ENCODE measurements around the gene KIF1B. TPM values are rescaled to one million over a fixed set of nuclear protein-coding genes. Genes with fewer than 3 reads are reported as not detected.

KIF1B gene
- total and polyA plus RNA-seq, 9 donors, result 11.5 to 44.2 (median 37.2) TPM

DNA sequence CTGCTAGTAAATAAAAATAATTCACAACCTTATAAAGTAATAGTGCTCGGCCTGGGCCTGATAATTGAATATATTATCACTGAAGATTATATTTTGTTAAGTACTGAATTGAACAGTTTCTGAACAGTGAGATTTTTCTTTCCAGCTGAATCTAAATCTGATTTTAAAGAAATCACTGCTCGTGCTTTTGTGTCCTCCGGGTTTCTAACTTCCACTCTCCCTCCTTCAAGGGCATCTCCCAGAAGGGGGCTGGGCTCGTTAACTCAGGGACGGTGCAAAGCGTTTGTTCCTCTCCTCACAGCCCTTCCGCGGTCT, 823 bp upstream of the KIF1B start:
- peak overlapping the region; percentile 89 for H3K4me3 ChIP-seq
- peak overlapping the region; percentile 96 to 99 for H3K27ac ChIP-seq
- 1 to 3% (median 2%) methylated on average over 8 of the region's 8 CpGs for WGBS, 3 donors
- intact Hi-C loops (cut with DNase I), result no loop called here
- DNase-seq, result no peak
- H3K27me3 ChIP-seq, result no peaks in the 10 kb centered on the region
- peaks cover 9% of the 10 kb centered on the region for H3K4me1 ChIP-seq (ENCODE audit: insufficient read depth)
- H3K36me3 ChIP-seq, result no peaks in the 10 kb centered on the region
- H3K9me3 ChIP-seq, result no peaks in the 10 kb centered on the region
- TF ChIP-seq, protein P1, sequence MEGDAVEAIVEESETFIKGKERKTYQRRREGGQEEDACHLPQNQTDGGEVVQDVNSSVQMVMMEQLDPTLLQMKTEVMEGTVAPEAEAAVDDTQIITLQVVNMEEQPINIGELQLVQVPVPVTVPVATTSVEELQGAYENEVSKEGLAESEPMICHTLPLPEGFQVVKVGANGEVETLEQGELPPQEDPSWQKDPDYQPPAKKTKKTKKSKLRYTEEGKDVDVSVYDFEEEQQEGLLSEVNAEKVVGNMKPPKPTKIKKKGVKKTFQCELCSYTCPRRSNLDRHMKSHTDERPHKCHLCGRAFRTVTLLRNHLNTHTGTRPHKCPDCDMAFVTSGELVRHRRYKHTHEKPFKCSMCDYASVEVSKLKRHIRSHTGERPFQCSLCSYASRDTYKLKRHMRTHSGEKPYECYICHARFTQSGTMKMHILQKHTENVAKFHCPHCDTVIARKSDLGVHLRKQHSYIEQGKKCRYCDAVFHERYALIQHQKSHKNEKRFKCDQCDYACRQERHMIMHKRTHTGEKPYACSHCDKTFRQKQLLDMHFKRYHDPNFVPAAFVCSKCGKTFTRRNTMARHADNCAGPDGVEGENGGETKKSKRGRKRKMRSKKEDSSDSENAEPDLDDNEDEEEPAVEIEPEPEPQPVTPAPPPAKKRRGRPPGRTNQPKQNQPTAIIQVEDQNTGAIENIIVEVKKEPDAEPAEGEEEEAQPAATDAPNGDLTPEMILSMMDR (IDR thresholded peaks at IDR 0.05), result no peak
- TF ChIP-seq EP300 (IDR thresholded peaks at IDR 0.05), result no peak
- no peak for TF ChIP-seq POLR2A (IDR thresholded peaks at IDR 0.05)

DNA sequence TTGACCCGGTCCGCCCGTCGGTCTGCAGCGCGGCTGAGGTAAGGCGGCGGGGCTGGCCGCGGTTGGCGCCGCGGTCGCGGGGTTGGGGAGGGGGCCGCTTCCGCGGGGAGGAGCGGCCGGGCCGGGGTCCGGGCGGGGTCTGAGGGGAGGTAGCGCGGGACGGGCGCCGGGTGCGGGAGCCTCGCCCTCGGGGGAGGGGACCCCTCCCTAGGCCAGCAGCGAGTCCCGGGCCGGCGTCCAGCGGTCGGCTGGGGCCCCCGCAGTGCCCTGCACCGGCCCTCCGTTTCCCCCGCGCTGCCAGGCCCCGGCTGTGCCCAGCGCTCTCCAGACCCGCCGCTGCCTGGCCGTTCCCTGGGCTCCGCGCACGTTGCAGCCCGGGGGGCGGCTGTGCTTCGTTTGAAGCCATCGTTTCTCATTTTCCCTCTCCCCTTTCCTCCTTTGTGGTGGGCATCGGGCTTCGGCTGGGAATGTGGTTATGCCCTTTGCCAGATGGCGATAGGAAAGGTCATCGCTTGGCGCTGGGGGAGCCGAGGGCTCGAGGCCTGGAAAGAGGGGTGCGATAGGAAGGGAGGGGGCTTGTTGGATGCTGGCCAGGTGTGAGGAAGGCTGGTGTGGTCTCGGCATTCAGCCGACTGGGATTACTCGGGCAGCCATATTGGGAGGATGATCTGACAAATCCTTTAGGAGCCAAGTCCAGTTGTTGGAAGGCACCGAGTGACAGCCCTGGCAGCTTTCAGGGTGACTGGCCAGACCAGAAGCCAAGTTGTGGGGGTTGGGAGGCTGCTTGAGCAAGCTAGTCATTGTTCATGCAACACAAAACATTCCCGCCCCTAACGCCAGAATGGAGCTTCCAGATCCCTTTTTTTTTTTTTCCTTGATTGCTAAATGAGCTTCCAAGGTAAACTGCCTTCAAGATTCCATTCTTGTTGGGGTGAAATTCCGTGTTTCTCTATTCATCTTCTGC, 753 bp downstream of the KIF1B start:
- intact Hi-C loops (cut with DNase I), result loop anchor here in 1 of 4 donors (2.0 kb wide), 1 partner anchor 178 kb away; the partner anchor contains the start of gene UBE4B

DNA sequence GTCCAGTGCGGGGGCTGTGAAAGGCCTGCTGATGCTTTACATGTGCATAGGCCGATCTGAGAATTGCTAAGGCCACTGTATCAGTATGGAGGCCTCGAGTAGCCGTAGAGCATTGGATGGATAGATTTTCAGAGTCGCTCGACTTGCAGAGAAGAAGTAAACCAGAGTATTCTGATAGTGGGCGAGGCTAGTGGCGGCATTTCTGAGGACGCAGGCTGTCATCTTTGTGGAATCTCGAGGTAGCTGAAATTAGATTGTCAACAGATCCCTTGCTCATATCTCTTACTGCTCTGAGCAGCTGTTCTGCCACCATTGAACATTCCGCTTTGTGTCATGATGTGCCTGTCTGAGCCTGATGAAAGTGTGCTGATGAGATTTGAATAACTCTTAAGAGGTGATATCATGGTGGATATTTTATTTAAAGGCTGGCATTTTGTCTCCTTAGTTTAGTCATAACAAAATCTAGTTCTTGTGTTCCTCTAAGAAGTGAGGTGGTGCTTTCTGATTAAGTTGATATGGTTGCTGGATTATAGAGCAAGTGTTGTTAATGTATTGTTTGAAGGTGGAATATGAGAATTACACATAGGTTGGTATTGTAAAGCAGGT, 1.5 kb downstream of the KIF1B start:
- 5 to 7% (median 6%) methylated on average over 11 of the region's 11 CpGs for WGBS, 3 donors
- intact Hi-C loops (cut with DNase I), result loop anchor here in 1 of 4 donors (2.0 kb wide), 1 partner anchor 179 kb away; the partner anchor contains the start of gene UBE4B
- no peaks in the 10 kb centered on the region for H3K36me3 ChIP-seq
- peaks cover 13% of the 10 kb centered on the region for H3K4me1 ChIP-seq (ENCODE audit: insufficient read depth)
- TF ChIP-seq, protein P1 (IDR thresholded peaks at IDR 0.05), result no peak
- TF ChIP-seq POLR2A (IDR thresholded peaks at IDR 0.05) (no peak), EP300 (IDR thresholded peaks at IDR 0.05) (no peak)
- H3K27me3 ChIP-seq, result no peaks in the 10 kb centered on the region
- no peak for DNase-seq
- H3K27ac ChIP-seq, result peak overlapping the region in 1 of 2 donors; percentile 99
- H3K4me3 ChIP-seq, result peak overlapping the region; percentile 89
- H3K9me3 ChIP-seq, result no peaks in the 10 kb centered on the region

More for the DNA sequence above, 753 bp downstream of the KIF1B start:
- peaks cover 12% of the 10 kb centered on the region for H3K4me1 ChIP-seq (ENCODE audit: insufficient read depth)
- WGBS, 3 donors, result 1% methylated on average over 19 to 69 of the region's 69 CpGs
- H3K36me3 ChIP-seq, result no peaks in the 10 kb centered on the region
- peak overlapping the region; percentile 89 for H3K4me3 ChIP-seq
- DNase-seq, result peak; percentile 86 to 96 (median 93)
- H3K27me3 ChIP-seq, result no peaks in the 10 kb centered on the region
- no peaks in the 10 kb centered on the region for H3K9me3 ChIP-seq
- peak overlapping the region; percentile 96 to 99 for H3K27ac ChIP-seq
- no peak for TF ChIP-seq EP300 (IDR thresholded peaks at IDR 0.05)
- peak; percentile 28 for TF ChIP-seq POLR2A (IDR thresholded peaks at IDR 0.05)
- TF ChIP-seq, protein P1 (IDR thresholded peaks at IDR 0.05), result no peak

DNA sequence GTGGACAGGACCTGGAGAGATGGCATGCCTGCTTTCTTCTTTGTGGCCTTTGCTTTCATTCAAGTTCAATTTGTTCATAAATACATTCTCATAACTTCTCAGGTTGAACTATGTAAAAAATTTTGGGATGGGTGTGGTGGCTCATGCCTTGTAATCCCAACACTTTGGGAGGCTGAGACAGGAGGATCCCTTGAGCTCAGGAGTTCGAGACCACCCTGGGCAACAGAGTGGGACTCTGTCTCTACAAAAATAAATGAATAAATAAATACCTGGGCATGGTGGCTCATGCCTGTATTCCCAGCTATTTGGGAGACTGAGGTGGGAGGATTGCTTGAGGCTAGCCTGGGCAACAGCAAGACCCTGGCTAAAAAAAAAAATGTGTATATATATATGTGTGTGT, 2.1 kb downstream of the KIF1B start:
- H3K9me3 ChIP-seq, result no peaks in the 10 kb centered on the region
- H3K36me3 ChIP-seq, result no peaks in the 10 kb centered on the region
- peak overlapping the region in 1 of 2 donors; percentile 99 for H3K27ac ChIP-seq
- no peak for TF ChIP-seq EP300 (IDR thresholded peaks at IDR 0.05)
- no peak for TF ChIP-seq POLR2A (IDR thresholded peaks at IDR 0.05)
- TF ChIP-seq, protein P1 (IDR thresholded peaks at IDR 0.05), result no peak
- intact Hi-C loops (cut with DNase I), result no loop called here
- 76 to 94% (median 85%) methylated on average over 1 of the region's 1 CpG for WGBS, 3 donors
- no peaks in the 10 kb centered on the region for H3K27me3 ChIP-seq
- peak overlapping the region; percentile 89 for H3K4me3 ChIP-seq
- DNase-seq, result no peak
- H3K4me1 ChIP-seq (ENCODE audit: insufficient read depth), result peaks cover 16% of the 10 kb centered on the region
